Spinal cord (tissue), 10 donors: Measurements from ENCODE around the gene N4BP3. TPM values are rescaled to one million over a fixed set of nuclear protein-coding genes. Genes with fewer than 3 reads are reported as not detected.
A peak's percentile ranks its signal among the peaks of the same experiment; 100 is the strongest.

Experiments
- DNase-seq, 6 donors: peaks; one replicate each; pipeline versions ENCODE4 v3.0.0 to v3.0.0-alpha.2; 2013 to 2015; ENCODE audit warnings: low spot score in 6 of 6, low read depth in 4 of 6
- H3K27ac ChIP-seq: one replicate; pipeline ENCODE4 v1.5.1; 2013; ENCODE audit warnings: low read depth, low read length, control low read depth
- H3K27me3 ChIP-seq: one replicate; pipeline ENCODE4 v1.6.1; 2013; ENCODE audit warnings: low read length; ENCODE audit not compliant: control insufficient read depth, insufficient read depth
- H3K36me3 ChIP-seq: one replicate; pipeline ENCODE4 v1.6.1; 2013; ENCODE audit warnings: low read length; ENCODE audit not compliant: control insufficient read depth, insufficient read depth
- H3K4me1 ChIP-seq: one replicate; pipeline ENCODE4 v1.6.1; 2013; ENCODE audit warnings: low read length; ENCODE audit not compliant: control insufficient read depth, insufficient read depth
- H3K4me3 ChIP-seq: one replicate; pipeline ENCODE4 v1.5.1; 2013; ENCODE audit warnings: low read depth, low read length, control low read depth
- H3K9me3 ChIP-seq: one replicate; pipeline ENCODE4 v1.6.1; 2013; ENCODE audit warnings: low read length; ENCODE audit not compliant: control insufficient read depth, insufficient read depth
- WGBS: methylation state at CpG from one replicate; pipeline ENCODE4 v1.1.5; 2013; ENCODE audit warnings: missing lambda C conversion rate; ENCODE audit not compliant: insufficient coverage; 5-methylcytosine and 5-hydroxymethylcytosine counted together
- polyA plus RNA-seq, 2 donors: library from polyadenylated mRNA; unstranded; fragments of 120-200 nt; gene quantifications; one replicate each; pipeline ENCODE4 v1.2.1, GENCODE V29; 2013; ENCODE audit not compliant: insufficient read length in 2 of 2
- total RNA-seq, 2 donors: library from RNA; depleted of rRNA in 1 of 2; stranded (reverse); fragments of 120-200 nt in 1 of 2; fragments of >200 nt in 1 of 2; gene quantifications; one replicate each; pipeline versions ENCODE4 v1.2.3 to v1.2.4, GENCODE V29; 2013 to 2014
- donor health status: healthy.

Gene N4BP3
- total and polyA plus RNA-seq, 4 donors: 5.5 to 11.3 (median 8.2) TPM

DNA sequence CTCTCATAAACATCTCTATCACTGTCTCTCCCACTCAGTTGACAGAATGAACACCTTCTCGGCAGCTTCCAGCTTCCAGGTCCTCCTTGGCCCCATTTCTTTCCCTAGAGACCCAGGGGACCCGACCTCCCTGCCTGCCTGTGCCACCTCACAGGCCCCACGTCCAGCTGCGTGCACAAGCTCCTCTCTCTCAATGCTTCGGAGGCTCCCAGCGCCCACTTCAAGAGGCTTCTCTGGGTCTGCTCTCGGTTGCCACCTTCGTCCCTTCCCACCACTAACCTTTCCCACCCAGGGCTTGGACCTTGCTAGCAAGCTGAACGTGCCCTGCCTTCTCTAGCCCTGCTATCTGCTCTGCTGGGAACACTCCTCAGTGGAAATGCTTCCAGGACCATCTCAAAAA lies 2.8 kb upstream of the N4BP3 start:
- no peak overlapping the region for H3K4me3 ChIP-seq
- H3K36me3 ChIP-seq: no peaks in the 10 kb centered on the region
- DNase-seq: no peak
- H3K9me3 ChIP-seq: no peaks in the 10 kb centered on the region
- 88% methylated on average over 9 of the region's 9 CpGs for WGBS
- H3K27ac ChIP-seq: no peak overlapping the region
- peaks cover 21% of the 10 kb centered on the region for H3K4me1 ChIP-seq
- peaks cover 23% of the 10 kb centered on the region for H3K27me3 ChIP-seq

DNA sequence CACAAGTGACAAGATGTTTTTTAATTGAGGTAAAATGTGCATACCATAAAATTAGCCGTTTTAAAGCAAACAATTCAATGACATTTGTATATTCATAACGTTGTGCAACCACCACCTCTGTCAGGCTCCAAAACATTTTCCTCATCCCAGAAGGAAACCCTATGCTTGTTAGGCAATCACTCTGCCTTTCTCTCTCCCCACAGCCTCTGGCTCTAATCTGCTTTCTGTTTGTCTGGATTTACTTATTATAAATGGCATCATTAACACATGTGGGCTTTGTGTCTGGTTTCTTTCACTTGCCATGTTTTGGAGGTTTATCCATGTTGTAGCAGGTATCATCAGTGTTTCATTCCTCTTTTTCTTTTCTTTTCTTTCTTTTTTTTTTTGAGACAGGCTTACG lies 1.4 kb upstream of the N4BP3 start:
- DNase-seq: no peak
- no peak overlapping the region for H3K27ac ChIP-seq
- H3K4me3 ChIP-seq: no peak overlapping the region
- no peaks in the 10 kb centered on the region for H3K9me3 ChIP-seq
- peaks cover 33% of the 10 kb centered on the region for H3K4me1 ChIP-seq
- H3K27me3 ChIP-seq: peaks cover 31% of the 10 kb centered on the region
- WGBS: 60% methylated on average over 1 of the region's 3 CpGs
- no peaks in the 10 kb centered on the region for H3K36me3 ChIP-seq

DNA sequence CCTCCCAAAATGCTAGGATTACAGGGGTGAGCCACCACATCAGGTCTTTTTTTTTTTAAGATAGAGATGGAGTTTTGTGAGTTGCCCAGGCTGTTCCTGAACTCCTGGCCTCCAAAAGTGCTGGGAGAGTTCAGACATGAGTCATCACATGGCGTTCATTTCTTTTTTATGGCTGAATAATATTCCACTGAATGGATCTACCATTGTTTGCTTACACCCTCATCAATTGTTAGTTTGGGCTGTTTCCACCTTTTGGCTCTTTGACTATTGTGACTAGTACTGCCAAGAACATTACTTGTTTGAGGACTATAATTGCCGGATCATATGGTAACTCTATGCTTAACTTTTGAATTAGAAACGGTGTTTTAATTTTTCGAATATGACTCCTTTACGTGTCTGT lies 787 bp upstream of the N4BP3 start:
- Histone ChIP-seq H3K27ac (no peak overlapping the region), H3K4me1 (peaks cover 33% of the 10 kb centered on the region), H3K4me3 (no peak overlapping the region), H3K9me3 (no peaks in the 10 kb centered on the region), H3K27me3 (peaks cover 31% of the 10 kb centered on the region), H3K36me3 (no peaks in the 10 kb centered on the region)
- 70% methylated on average over 4 of the region's 5 CpGs for WGBS
- no peak for DNase-seq

DNA sequence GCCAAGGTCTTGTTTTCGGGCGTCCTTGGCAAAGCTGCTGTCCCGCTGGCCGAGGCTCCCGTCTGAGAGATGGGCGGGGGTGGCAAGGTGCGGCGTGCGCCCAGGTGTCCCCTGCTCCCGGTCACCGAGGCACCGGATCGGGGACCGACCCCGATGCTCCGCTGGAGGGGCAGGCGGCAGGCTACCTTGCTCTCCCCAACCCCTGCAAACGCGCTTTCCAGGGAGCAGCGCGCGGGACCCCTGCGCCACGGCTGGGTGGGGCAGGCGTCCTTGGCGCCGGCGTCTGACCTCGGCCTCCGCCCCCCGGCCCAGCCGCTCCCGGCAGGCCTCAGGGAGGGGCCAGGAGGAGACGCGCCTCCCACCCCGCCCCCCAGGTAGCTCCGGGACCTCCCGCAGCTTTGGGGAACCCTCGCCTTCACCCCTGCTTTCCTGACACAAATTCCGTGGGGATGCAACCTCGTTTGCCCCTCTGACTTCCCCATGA lies 551 bp downstream of the N4BP3 start:
- WGBS: 1% methylated on average over 40 of the region's 41 CpGs
- Histone ChIP-seq H3K27ac (no peak overlapping the region), H3K9me3 (no peaks in the 10 kb centered on the region), H3K36me3 (no peaks in the 10 kb centered on the region), H3K4me3 (peak overlapping the region; percentile 38), H3K4me1 (peaks cover 29% of the 10 kb centered on the region), H3K27me3 (peaks cover 31% of the 10 kb centered on the region)
- peak in 1 of 6 donors; percentile 30 for DNase-seq

DNA sequence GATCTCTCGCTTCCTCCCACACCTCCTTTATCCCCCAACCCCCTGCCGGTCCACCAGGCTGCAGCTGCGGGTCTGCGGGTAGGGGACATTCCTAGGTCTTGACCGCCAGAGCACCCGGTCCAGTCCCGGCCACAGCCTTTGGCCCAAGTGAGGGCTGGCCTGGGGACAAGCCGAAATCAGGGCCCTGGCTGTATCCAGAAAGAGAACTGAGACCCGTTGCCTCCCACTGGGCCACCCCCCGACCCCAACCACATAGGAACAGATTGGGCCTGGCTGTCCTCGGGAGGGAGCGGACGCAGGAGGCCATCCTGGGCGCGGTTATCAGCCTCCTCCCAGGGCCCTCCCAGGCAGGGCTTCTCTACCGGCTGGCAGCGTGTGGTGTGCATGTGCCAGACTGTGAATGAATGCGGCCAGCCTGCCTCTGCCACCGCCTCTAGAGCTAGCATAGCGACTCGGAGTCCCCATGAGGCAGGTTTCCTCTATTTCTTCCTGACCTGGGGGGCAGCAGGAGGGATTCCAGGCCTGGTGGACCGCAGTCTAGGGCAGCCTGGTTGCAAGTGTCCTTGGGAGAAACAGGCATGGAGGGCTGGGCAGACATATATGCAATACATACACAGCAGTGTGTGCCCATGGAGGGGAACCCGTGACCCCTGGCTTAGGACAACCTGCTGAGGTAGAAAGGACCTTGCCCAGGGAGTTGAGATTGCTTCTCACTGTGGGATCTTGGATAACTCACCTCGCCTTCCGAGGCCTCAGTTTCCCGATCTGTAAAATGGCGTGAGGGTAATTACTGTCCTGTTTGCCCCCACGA lies 1.2 kb downstream of the N4BP3 start:
- peak in 2 of 6 donors; percentile 56 to 61 for DNase-seq
- no peaks in the 10 kb centered on the region for H3K9me3 ChIP-seq
- H3K4me1 ChIP-seq: peaks cover 29% of the 10 kb centered on the region
- 14% methylated on average over 26 of the region's 28 CpGs for WGBS
- peak overlapping the region; percentile 38 for H3K4me3 ChIP-seq
- H3K36me3 ChIP-seq: peaks cover 2% of the 10 kb centered on the region
- peaks cover 31% of the 10 kb centered on the region for H3K27me3 ChIP-seq
- H3K27ac ChIP-seq: no peak overlapping the region

DNA sequence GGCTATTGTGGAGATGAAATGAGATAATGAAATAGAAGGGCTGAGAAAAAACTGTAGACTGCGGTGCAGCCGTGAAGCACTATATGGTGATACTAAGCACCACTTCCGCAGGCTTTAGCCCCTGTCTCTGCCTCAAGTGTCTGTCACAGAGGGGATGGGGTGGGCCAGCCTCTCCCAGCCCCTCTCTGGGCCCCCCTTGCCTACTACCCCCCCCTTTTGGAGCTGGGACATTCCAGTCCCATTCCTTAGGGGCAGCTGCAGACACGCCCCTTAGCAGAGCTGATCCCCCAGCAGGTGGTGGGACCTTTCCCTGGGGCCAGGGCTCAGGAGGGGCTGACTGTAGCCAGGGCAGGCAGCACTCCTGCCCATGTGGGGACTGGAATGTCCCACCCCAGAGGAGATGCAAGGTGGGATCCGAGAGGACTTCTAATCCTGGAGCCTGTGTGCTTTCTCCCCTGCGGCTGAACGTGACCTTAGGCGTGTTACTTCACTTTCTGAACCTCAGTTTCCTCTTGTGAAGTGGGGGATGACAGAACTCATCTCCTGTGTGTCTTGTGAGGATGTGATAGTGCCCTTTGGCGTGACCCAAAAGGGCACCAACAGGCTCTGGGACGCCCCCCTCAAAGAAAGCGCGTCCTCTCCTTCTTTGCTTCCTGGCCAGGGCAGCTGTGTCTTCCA lies 1.9 kb downstream of the N4BP3 start:
- peaks cover 29% of the 10 kb centered on the region for H3K4me1 ChIP-seq
- no peak overlapping the region for H3K27ac ChIP-seq
- H3K27me3 ChIP-seq: peaks cover 31% of the 10 kb centered on the region
- no peak overlapping the region for H3K4me3 ChIP-seq
- DNase-seq: no peak
- 47% methylated on average over 7 of the region's 12 CpGs for WGBS
- H3K36me3 ChIP-seq: peaks cover 9% of the 10 kb centered on the region
- H3K9me3 ChIP-seq: no peaks in the 10 kb centered on the region

DNA sequence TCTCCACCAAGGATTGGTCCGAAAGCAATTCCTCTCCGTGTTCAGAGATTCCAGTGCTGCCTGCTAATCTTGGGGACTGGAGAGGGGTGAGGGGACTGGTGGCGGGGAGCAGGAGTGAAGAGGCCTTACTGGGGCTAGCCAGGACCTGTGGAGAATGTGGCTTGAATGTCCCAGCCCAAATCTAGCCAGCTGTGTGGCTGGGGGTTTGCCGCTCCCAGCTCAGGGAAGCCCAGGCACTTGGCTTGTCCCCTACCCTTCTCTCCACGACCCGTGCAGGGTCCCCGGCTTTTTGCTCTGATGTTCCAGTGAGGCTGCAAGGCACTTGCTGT lies 2.4 kb downstream of the N4BP3 start:
- H3K36me3 ChIP-seq: peaks cover 14% of the 10 kb centered on the region
- peaks cover 31% of the 10 kb centered on the region for H3K27me3 ChIP-seq
- 35% methylated on average over 2 of the region's 7 CpGs for WGBS
- peaks cover 34% of the 10 kb centered on the region for H3K4me1 ChIP-seq
- no peaks in the 10 kb centered on the region for H3K9me3 ChIP-seq
- H3K27ac ChIP-seq: no peak overlapping the region
- peak in 1 of 6 donors; percentile 3 for DNase-seq
- H3K4me3 ChIP-seq: no peak overlapping the region

DNA sequence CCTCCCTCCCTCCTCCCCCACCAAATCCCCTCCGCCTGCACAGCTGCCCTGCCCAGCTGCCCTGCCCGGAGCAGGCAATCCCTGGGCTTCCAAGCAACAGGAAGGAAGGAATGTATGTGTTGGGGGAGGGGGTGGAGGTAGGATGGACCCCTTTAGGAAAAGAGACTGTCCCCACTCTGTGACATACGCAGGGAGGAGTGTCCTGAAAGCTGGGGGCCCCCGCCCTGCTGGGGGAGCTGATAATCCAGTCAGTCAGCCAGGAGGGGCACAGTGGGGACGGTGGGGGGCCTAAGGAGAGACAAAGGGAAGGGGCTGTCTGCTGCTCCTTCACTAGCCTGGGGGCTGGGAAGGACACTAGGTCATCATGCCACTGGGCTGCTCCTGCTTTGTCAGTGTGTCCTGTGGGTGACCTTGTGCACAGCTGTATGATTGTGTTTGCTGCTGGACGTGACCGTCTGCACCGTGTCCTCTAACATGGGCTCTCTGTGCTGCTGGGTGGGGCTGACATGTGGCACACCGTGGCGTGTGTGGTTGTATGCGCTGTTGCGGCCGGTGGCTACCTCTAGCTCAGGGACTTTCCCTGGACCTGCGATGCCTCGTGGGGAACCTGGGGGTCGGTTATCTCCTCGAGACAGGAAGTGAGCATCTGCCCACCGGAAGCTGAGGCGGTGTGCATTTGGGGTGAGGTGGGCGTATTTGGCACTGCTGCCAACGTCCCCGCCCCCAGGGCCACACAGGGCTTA lies 3.0 kb downstream of the N4BP3 start:
- no peak overlapping the region for H3K27ac ChIP-seq
- peaks cover 31% of the 10 kb centered on the region for H3K27me3 ChIP-seq
- peaks cover 40% of the 10 kb centered on the region for H3K4me1 ChIP-seq
- WGBS: 14% methylated on average over 15 of the region's 22 CpGs
- H3K4me3 ChIP-seq: no peak overlapping the region
- peaks cover 19% of the 10 kb centered on the region for H3K36me3 ChIP-seq
- peak in 1 of 6 donors; percentile 3 for DNase-seq
- no peaks in the 10 kb centered on the region for H3K9me3 ChIP-seq

DNA sequence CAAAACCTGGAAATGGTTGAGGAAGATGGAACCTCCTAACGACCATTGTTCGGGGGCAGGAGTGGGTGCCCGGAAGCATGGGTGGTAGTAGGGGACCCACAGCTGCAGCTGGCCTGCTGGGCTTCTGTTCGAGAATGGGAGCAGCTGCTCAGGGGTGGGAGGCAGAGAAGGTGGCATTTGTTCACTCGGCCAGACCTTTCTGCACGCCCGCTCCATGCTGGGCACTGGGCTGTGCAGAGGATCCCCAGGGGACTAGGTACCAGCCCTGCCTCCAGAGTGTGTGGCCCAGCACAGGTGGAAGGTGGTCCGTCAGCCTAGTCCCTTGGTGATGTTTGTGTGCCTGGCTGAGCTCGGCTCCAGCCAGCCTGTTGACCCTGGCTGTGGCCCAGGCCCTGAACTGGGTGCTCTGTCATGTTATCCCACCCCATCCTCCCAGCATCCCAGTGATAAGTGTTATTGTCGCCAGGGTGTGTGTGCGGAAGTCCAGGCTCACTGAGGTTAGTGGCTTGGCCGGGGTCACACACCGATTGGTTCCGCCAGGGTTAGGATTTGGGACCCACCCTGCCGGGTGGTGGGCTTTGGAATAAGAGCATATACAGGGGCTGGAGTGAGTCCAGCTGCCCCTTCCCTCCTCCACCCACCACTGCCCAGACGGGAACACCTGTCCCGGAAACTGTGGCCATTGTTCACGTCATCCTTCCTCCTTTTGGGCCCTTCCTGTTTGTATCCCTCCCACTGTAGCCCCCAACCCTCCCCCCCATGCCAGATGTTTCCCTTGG lies 4.8 kb downstream of the N4BP3 start:
- 82% methylated on average over 16 of the region's 18 CpGs for WGBS
- H3K27ac ChIP-seq: no peak overlapping the region
- peaks cover 48% of the 10 kb centered on the region for H3K4me1 ChIP-seq
- peaks cover 37% of the 10 kb centered on the region for H3K36me3 ChIP-seq
- H3K9me3 ChIP-seq: no peaks in the 10 kb centered on the region
- H3K27me3 ChIP-seq: peaks cover 27% of the 10 kb centered on the region
- no peak overlapping the region for H3K4me3 ChIP-seq
- DNase-seq: no peak
